Ovary (tissue), 9 donors: ENCODE measurements around the gene ARHGAP28. TPM values are rescaled to one million over a fixed set of nuclear protein-coding genes. Genes with fewer than 3 reads are reported as not detected.

Source experiments
- DNase-seq, 5 donors: peaks; one replicate each; pipeline ENCODE4 v3.0.0-alpha.2; 2019 to 2020
- H3K27ac ChIP-seq, 2 donors: fragments of 200-600 bp; one replicate each; pipeline versions ENCODE4 v1.5.1 to v1.8.0; 2019 to 2022
- H3K27me3 ChIP-seq: fragments of 200-600 bp; one replicate; pipeline ENCODE4 v1.8.0; 2022
- H3K36me3 ChIP-seq: fragments of 200-600 bp; sonication (generic); one replicate; pipeline ENCODE4 v1.5.1; 2019
- H3K4me1 ChIP-seq: one replicate; pipeline ENCODE4 v1.8.1; 2013; ENCODE audit warnings: mild to moderate bottlenecking, moderate library complexity; ENCODE audit not compliant: insufficient read depth
- H3K4me3 ChIP-seq: fragments of 200-600 bp; sonication (generic); one replicate; pipeline ENCODE4 v1.5.1; 2017
- H3K9me3 ChIP-seq, 2 donors: fragments of 200-600 bp in 1 of 2; sonication (generic) in 1 of 2; one replicate each; pipeline versions ENCODE4 v1.5.1 to v1.8.1; 2013 to 2019; ENCODE audit warnings: mild to moderate bottlenecking in 1 of 2, moderate library complexity in 1 of 2
- EP300 ChIP-seq: sonication (generic); formaldehyde crosslinking; IDR thresholded peaks from one replicate; pipeline ENCODE4 v1.6.1; 2017; ENCODE audit warnings: antibody characterized with exemption
- POLR2A ChIP-seq: fragments of 450-650 bp; IDR thresholded peaks from one replicate; pipeline ENCODE4 v1.6.1; 2017; ENCODE audit warnings: antibody characterized with exemption, mild to moderate bottlenecking, moderate library complexity
- WGBS, 3 donors: extraction: QIAGEN DNeasy Blood & Tissue Kit in 1 of 3; methylation state at CpG; one replicate each; pipeline versions ENCODE4 v1.1.5 to v1.1.7; 2013 to 2017; 5-methylcytosine and 5-hydroxymethylcytosine counted together
- intact Hi-C, 4 donors: fragments of 100-400 bp; cut with DNase I; formaldehyde crosslinking; loops; one replicate each; pipeline versions ENCODE4 v1.11.0 to v1.15.1; 2022 to 2023
- polyA plus RNA-seq, 2 donors: library from polyadenylated mRNA; stranded (reverse); fragments of 200-250 nt in 1 of 2; fragments of 350-450 nt in 1 of 2; fragmentation: Illumina TruSeq in 1 of 2; extraction: RNeasy Lipid Tissue Mini Kit (QIAGEN cat#74804) in 1 of 2; gene quantifications; one replicate each; pipeline ENCODE4 v1.2.3, GENCODE V29; 2013 to 2014
- total RNA-seq, 7 donors: library from RNA; depleted of rRNA in 2 of 7; stranded (reverse); fragments of >200 nt in 2 of 7; fragmentation: NEBNext Ultra II Directional in 3 of 7; extraction: Animal tissue kit (Norgen Biotek cat#: 25700) in 3 of 7; gene quantifications; one replicate each; pipeline versions ENCODE4 v1.1.0 to v1.2.4, GENCODE V29; 2016 to 2023
- TF ChIP-seq, protein P1 (sequence below), 3 donors: fragments of 450-650 bp in 2 of 3; fragments of 200-600 bp in 1 of 3; IDR thresholded peaks; one replicate each; pipeline versions ENCODE4 v1.5.1 to v1.8.0; 2016 to 2022; ENCODE audit warnings: antibody characterized with exemption in 3 of 3, mild to moderate bottlenecking in 1 of 3
- donor health status: DM: no; HTN: no; CAD: no; lungs with moderate emphysema.
- donor health status: DM: no; HTN: no; CAD: no.
- donor health status: Bipolar disorder and iron deficiency.
- donor health status: DM: yes; HTN: yes; CAD: no.
- donor health status: DM: no; HTN: no; CAD: no.
- donor health status: DM: yes; HTN: yes; CAD: no.

Gene ARHGAP28
- total and polyA plus RNA-seq, 9 donors: 5.9 to 28.7 (median 16.9) TPM

DNA sequence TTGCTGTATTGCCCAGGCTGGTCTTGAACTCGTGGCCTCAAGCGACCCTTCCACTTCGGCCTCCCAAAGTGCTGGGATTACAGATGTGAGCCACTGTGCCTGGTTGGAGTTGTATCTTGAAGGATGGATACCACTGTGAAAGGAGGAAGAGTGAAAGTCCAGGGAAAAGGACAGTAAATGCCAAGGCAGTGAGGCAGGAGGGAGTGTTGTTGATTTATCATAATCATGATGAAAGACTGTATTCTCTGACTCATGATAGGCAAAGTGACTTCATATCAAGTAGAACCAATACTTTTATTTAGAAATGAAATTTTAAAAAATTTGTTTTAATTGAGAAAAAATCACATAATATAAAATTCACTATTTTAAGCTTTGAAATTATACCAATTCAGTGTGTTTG, 162.3 kb downstream of the ARHGAP28 start:
- H3K27me3 ChIP-seq: no peaks in the 10 kb centered on the region
- no peaks in the 10 kb centered on the region for H3K36me3 ChIP-seq
- TF ChIP-seq, protein P1, sequence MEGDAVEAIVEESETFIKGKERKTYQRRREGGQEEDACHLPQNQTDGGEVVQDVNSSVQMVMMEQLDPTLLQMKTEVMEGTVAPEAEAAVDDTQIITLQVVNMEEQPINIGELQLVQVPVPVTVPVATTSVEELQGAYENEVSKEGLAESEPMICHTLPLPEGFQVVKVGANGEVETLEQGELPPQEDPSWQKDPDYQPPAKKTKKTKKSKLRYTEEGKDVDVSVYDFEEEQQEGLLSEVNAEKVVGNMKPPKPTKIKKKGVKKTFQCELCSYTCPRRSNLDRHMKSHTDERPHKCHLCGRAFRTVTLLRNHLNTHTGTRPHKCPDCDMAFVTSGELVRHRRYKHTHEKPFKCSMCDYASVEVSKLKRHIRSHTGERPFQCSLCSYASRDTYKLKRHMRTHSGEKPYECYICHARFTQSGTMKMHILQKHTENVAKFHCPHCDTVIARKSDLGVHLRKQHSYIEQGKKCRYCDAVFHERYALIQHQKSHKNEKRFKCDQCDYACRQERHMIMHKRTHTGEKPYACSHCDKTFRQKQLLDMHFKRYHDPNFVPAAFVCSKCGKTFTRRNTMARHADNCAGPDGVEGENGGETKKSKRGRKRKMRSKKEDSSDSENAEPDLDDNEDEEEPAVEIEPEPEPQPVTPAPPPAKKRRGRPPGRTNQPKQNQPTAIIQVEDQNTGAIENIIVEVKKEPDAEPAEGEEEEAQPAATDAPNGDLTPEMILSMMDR (IDR thresholded peaks at IDR 0.05): no peak
- TF ChIP-seq POLR2A: no peak
- TF ChIP-seq EP300: no peak
- no peak for DNase-seq
- no peak overlapping the region for H3K27ac ChIP-seq
- no peaks in the 10 kb centered on the region for H3K4me1 ChIP-seq
- intact Hi-C loops: loop anchor here in 1 of 4 donors (10.0 kb wide), 1 partner anchor 1027 kb away; no protein-coding TSS in a partner anchor
- H3K4me3 ChIP-seq: no peak overlapping the region
- H3K9me3 ChIP-seq: no peaks in the 10 kb centered on the region
- 95 to 98% (median 98%) methylated on average over 3 of the region's 3 CpGs for WGBS, 3 donors

DNA sequence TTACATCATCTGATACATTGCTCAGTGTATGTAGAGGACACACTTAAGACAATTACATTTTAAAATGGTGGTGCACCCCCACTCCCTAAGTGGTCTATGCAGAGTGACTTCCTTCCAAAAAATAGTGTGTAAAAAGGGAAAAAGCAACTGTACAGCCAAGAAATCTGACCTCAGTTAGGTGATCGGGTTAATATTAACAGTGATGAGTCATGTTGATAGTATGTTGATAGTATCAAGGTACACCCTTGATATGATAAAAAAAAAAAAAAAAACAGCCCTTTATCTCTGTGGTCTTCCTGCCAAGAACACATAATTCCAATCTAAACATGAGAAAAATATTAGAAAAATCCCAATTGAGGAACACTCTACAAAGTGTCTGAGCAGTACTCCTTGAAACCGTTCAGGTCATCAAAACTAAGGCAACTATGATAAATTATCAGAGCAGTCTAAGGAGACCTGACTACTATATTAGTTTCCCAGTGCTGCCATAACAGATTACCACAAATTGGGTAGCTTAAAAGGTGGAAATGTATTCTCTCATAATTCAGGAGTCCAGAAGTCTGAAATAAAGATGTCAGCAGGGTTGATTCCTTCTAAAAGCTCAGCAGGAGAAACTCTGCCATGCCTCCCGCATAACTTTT, 171.9 kb downstream of the ARHGAP28 start:
- no peaks in the 10 kb centered on the region for H3K36me3 ChIP-seq
- WGBS, 3 donors: 89 to 91% (median 90%) methylated on average over 3 of the region's 3 CpGs
- no peak overlapping the region for H3K4me3 ChIP-seq
- no peak overlapping the region for H3K27ac ChIP-seq
- intact Hi-C loops: no loop called here
- no peak for DNase-seq
- no peaks in the 10 kb centered on the region for H3K27me3 ChIP-seq
- TF ChIP-seq, protein P1 (IDR thresholded peaks at IDR 0.05): no peak
- TF ChIP-seq POLR2A: no peak
- no peak for TF ChIP-seq EP300
- no peaks in the 10 kb centered on the region for H3K4me1 ChIP-seq
- no peaks in the 10 kb centered on the region for H3K9me3 ChIP-seq

DNA sequence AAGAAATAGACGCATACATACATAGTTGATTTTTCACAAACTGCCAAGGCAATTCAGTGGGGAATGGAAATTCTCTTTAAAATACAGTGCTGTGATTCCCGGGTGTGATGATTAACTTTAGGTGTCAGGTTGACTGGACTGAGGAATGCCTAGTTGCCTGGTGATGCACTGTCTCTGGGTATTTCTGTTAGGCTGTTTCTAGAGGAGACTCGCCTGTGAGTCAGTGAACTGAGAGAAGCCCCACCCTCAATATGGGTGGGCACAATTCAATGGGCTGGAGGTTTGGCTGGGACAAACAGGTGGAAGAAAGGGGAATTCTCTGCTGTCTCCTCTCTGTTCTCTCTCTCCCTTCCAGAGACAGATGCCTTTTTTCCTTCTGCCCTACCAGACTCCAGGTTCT, 187.6 kb downstream of the ARHGAP28 start:
- Histone ChIP-seq H3K27me3 (no peaks in the 10 kb centered on the region), H3K27ac (no peak overlapping the region), H3K9me3 (no peaks in the 10 kb centered on the region), H3K4me3 (no peak overlapping the region), H3K36me3 (no peaks in the 10 kb centered on the region), H3K4me1 (no peaks in the 10 kb centered on the region)
- no peak for DNase-seq
- intact Hi-C loops: no loop called here
- WGBS, 3 donors: 79 to 92% (median 91%) methylated on average over 3 of the region's 3 CpGs
- TF ChIP-seq POLR2A (no peak), EP300 (no peak)
- TF ChIP-seq, protein P1 (IDR thresholded peaks at IDR 0.05): no peak

DNA sequence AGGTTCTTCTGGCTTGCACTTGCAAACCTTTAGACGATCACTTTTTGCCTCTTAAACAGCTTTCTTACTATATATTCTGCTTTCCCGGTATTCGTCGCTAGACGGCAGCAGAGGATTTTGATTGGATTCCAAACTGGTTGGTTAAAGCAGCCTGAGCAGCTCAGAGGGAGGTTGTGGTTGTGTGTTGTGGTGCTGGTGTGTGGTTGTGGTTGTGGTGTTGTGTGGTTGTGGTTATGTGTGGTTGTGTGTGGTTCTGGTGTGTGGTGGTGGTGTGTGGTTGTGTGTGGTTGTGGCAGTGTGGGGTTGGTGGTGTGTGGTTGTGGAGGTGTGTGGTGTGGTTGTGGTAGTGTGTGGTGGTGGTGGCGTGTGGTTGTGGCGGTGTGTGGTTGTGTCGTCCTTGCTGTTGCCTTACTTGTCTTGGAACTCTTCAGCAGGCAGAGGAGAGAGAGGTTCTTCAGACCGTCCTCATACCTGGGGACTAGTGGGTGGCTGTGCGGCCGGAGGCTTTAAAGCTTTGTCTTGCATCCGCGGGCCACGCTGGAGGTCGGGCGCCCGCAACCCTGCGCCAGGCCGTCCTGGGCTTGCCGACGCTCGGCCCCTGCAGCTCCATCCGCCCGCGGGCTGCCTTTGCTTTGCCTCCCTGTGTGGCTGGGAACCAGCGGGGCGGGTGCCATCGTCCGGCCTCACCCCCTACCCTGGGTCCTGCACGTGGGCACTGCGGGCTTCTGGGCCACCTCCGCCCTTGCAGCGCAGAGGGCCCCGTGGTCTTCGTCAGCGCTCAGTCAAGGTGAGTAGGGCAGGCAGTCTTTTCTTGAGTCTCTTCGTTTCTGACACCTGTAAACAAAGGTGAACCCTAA, 190.8 kb downstream of the ARHGAP28 start:
- Histone ChIP-seq H3K27me3 (no peaks in the 10 kb centered on the region), H3K9me3 (no peaks in the 10 kb centered on the region), H3K27ac (no peak overlapping the region), H3K4me3 (no peak overlapping the region), H3K4me1 (no peaks in the 10 kb centered on the region), H3K36me3 (no peaks in the 10 kb centered on the region)
- peak; percentile 25 to 58 (median 40) for DNase-seq
- intact Hi-C loops: loop anchor here in 3 of 4 donors (5.0 to 10.0 kb wide), 3 partner anchors 252 to 257 kb away; no protein-coding TSS in a partner anchor
- TF ChIP-seq, protein P1 (IDR thresholded peaks at IDR 0.05): peak in 1 of 3 donors; percentile 35
- TF ChIP-seq POLR2A: no peak
- WGBS, 3 donors: 73 to 77% (median 75%) methylated on average over 37 of the region's 37 CpGs
